Stimulated activated CD8-positive, alpha-beta memory T cell treated with anti-CD3 and anti-CD28 coated beads, Interleukin-4, amount 100 ng/mL, for 48 hours (primary cell): ENCODE measurements around the gene CTIF.

ENCODE experiments used
- DNase-seq: peaks from one replicate; pipeline ENCODE4 v3.0.0-alpha.2; 2020

The CTIF gene

DNA sequence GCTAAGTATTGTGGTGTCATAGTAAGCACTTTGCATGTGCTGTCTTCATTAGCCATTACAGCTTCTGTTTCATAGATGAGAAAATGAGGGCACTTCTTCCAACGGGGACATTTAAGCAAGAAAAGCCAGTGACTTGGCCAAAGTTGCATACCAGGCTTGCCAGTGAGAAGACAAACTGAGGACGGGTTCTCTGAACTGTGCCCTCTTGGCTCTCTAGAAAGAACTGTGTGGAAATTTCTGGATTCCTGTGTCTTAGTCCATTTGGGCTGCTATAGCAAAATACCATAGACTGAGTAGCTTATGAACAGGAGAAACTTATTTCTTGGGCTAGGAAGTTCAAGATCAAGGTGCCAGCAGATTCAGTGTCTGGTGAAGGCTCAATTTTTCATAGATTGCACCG lies 13.3 kb downstream of the CTIF start:
- no peak for DNase-seq

DNA sequence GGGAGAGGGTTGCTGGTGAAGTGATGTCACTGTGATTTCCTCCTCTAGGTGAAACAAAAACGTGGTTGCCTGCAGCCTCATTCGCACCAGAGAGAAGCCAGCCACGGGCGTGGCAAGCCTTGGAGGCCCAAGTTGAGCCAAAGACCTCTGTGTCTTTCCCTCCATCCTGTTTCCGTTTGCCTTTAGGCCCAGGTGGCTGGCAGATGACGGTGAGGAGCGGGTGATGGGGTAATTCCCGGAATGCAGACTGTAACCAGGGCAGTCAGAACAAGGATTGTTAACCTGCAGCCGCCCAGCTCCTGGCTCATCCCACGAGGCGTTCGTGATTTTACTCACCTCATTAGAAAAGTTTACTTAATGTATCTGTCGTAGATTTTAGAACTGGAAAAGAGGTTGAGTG lies 14.4 kb downstream of the CTIF start:
- DNase-seq = no peak

DNA sequence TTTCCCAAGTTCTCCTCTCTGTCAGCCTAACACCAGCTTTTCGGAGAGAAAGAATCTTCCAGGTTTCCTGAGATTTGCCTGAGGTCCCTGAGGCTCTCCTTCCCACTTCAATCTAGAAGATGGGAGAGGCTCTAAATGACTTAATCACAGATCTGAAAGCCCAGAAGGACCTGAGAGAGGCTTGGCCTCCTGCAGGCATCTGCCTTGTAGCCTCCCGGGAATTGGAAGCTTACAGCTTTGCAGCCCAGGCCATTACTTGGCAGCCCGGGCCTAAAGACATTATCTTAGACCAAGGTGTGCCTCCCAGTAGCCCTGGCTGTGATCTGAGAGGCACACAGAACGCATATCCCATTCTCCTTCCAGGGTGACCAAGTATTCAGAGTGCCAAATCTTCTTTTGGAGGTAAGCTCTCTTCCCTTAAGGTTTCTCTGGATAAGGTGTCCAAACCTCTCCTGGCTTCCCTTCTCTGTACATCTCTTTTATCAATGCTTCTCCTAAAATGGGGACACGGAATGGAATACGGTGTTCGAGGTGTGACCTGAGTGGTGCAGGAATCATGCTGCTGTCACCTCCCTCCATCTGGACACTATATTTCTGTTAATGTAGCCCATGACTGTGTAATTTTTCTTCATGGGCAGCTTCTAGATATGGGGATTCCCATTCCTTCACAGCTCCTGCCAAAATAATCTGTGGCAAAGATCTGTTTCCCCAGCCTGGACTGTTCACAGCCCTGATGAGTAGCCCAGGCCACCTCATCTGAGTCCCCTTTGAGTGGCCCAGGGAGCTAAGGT lies 16.0 kb downstream of the CTIF start:
- DNase-seq = no peak

DNA sequence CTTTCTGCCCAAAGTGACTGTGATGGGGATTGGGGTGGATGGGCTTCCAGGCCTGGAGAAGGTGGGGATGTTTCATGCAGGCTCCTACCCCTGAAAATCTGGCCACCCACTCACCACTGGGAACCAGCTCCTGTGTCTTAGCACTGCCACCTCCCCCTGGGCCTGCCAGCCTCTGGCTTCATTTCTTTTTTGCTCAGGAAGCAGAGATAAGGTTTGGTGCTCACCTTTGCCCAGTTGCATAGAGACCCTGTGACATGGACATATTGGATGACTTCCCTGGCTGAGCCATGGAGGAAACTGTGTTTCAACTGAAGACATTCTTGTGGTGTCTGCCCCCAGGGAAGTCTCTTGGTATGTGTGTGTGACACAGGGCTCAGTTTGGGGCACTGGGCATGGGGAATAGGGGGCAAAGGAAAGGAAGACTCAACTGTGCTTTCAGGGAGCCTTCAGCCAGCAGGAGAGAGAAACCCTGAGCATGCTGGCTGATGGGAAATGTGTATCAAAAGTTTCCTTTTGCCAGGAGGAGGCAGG lies 16.7 kb downstream of the CTIF start:
- DNase-seq = no peak

DNA sequence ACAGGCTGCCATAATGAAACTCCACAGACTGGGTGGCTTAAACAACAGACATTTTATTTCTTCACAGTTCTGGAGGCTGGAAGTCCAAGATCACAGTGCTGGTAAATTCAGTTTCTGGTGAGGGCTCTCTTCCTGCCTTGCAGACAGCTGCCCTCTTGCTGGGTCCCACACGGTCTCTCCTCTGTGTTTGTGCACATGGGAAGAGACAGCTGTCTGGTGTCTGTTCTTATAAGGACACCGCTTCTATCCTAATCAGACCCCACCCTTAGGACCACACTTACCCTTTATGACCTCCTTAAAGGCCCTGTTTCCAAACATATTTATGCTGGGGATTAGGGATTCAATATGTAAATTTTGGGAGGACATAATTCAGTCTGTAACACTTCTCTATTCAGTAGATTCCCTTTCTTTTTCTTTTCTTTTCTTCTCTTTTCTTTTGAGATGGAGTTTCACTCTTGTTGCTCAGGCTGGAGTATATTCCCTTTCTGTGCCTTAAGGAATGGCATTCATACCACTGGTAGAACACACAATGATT lies 18.9 kb downstream of the CTIF start:
- no peak for DNase-seq

DNA sequence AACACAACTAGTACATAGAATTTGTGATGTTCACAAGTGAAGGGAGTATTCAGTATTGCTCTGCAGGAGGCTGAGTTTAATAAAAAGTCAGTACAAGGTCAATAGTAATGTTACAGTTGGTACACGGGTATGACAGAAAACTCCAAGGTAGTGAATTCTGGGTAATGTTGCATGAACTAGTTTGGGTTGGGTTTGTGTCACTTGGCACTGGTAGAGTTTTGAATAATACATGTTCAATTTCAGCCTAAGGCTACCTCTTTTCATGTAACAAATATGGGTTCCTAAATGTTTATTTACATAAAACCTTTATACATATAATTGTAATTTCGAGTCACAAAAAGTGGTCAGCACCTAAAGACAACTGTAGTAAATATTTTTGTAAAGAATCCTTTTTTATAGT lies 19.4 kb downstream of the CTIF start:
- DNase-seq = no peak

DNA sequence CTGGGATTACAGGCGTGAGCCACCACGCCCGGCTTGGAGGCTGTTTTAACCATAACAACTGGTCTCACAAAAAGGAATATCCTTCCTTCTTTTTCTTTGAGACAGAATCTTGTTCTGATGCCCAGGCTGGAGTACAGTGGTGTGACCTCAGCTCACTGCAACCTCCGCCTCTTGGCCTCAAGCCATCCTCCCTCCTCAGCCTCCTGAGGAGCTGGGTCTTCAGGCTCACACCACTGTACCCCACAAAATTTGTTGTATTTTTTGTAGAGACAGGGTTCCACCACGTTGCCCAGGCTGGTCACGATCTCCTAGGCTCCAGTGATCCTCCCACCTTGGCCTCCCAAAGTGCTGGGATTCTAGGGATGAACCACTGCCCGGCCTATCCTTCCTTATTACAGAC lies 21.7 kb downstream of the CTIF start:
- DNase-seq = no peak

DNA sequence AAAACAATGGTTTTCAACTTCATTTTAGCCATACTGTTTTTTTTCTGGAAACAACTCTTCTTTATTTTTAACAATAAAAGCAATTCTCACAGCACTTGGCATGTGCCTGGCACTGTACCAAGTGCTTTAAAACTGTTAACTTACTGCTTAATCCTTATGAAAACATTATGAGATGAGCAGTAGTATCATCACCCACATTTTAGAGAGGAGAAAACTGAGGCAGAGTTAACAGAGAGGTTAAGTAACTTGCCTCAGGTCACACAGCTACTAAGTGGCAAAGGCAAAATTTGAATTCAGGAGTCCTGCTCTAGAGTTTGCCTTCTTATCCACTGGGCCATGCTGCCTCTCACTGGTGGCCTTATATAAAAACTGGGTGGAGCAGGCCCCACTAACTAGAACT lies 23.2 kb downstream of the CTIF start:
- DNase-seq = no peak

DNA sequence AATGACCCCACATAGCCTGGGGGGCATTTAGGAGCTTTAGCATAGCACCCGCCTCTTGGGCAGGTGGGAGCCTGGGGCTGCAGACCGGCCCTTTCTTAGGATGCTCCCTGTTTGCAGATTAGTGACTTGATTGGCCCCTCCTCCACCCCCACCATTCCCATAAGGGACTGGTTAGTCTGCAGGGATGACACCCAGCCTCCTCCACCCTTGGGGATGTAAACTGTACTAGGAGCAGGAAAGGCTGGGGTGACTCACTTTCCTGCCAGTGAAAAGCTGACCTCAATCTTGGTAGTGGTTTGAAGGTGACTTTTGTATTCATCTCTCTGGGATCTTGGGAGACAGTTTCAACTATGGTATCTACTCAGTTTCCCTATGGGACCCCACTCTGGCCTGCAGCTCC lies 24.2 kb downstream of the CTIF start:
- DNase-seq = no peak

DNA sequence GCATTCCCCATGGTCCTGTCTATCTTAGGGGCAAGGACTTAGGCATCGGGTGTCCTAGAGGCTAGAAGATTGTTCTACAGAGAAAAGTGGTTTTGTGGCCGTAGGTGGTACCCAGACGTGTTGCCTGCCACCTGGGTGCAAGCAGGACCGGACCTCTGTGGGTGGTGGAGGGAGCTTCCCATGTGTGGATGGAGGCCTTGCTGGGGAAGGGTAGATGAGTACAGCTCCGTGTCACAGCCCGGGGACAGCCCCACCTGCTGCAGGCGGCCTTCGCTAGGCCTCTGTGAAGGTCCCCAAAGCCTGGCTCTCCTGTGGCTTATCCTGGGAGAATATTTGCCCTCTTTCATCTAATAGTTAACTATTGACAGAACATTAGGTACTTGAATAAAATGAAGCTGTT lies 25.3 kb downstream of the CTIF start:
- no peak for DNase-seq

DNA sequence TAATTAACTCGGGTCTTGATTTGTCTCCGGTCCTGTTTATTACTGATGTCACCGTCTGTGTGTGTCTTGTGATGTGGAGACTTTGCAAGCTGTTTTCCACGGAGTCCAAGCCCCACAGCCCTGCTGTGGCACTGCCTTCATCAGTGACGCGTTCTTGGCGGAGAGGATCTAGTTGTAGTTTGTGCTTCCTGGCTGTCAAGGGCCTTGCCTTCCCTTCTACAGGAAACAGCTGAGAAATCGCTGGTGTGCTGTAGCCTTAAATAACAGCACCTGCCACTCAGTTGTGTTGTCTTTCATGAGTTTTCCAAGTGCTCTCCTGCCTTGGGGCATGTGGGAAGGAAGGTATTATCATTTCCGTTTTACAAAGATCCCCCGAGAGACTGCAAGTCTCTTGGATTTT lies 26.3 kb downstream of the CTIF start:
- no peak for DNase-seq

DNA sequence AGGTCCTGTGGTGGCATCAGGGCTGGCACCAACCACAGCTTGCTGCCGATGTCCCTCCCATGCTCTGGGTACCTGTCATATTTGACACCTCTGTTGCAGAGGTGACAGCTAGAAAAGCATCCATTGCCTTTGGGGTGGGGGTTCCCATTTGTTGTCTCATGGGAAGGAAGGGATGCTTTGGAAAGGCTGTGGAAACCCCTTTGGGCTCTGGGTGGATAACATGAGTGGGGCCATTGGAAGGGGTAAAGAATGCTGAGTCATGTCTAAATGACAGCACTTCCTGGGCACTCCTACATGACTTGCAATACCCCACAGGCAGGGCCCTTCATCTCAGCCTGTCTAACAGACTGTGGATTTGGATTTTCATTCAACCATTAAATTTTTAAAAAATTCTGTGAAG lies 27.8 kb downstream of the CTIF start:
- no peak for DNase-seq

DNA sequence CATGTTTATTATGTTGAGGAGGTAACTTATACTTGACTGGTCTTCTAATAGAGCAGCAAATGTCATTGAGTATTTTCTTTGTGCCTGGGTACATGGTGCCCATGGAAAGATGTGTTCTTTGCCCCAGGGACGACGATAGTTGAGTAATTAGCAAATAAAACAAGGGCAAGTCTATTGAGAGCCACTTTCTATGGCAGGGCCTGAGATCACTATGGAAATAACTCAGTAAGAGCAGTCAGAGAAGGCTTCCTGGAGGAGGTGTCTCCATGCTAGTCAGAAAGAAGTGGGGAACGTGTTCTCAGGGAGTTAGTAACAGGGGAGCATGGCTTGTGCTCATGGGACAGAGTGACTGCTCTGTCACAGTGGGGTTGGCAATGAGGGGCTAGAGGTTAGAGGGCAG lies 28.6 kb downstream of the CTIF start:
- no peak for DNase-seq

DNA sequence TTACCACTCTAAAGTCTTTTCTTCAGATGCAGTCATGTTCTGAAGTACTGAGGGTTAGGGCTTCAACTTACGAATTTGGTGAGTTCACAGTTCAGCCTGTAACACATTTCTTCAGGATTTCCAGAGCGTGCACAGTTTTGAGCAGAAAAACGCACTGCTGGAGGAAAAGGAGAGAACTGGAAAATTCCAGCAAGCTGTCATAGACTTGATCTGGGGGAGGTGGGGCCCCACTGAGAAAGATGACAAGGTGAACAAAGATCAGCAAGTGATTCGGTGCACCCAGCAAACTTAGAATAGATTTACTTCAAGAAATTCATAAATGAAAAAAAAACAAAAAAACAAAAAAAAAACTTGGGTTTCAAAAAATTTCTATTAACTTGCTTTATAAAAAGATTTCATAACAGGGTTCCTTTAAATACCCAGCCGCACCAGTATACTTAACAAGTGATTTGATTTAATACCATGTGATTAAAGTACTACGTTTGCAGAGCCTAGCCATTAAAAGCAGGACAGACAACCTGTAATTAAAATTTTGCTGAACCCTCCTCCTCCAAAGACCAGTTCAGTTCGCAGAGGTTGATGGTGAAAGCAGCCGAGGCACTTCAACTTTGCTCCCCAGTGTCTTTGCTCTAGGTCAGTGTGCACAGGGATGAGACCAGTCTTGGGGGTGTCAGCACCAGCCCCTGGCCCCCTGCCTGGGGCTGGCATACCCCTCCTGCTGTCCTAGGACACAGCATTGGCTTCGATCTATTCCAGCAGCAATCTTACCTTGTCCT lies 30.5 kb downstream of the CTIF start:
- DNase-seq = no peak

DNA sequence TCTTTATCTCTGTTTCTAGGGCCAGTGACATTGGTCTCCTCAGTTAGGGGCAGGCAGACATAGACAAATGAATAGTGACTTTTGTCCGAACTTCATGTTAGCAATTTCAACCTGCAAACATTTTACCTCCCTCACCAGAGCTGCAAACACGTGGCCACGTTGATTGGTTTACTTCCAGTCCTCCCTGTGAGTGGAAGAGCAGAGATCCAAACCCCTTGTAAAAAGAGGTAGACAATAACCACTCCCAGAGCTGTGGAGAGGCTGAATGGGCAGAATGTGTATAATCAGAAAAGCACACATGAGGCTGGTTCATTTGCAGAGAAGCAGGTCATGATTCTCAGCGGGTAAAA lies 31.1 kb downstream of the CTIF start:
- DNase-seq = no peak

DNA sequence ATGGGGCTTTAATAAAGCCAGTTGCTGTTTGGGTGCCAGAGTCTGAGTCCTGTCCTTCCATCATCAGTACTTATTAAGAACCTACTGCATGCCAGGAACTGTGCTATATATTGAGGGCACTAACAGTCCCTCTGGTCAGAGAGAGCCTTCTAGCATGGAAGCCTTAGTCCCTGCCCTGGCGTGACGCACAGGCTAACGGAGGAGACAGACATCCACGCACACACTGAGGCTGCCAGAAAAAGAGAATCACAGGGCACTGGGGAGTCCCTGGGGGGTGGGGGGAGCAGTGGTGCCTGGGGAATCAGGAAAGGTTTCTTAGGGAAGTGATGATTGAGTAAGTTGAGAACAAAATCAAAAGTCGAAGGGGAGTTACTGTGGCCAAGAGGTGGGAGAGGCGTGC lies 31.5 kb downstream of the CTIF start:
- no peak for DNase-seq

DNA sequence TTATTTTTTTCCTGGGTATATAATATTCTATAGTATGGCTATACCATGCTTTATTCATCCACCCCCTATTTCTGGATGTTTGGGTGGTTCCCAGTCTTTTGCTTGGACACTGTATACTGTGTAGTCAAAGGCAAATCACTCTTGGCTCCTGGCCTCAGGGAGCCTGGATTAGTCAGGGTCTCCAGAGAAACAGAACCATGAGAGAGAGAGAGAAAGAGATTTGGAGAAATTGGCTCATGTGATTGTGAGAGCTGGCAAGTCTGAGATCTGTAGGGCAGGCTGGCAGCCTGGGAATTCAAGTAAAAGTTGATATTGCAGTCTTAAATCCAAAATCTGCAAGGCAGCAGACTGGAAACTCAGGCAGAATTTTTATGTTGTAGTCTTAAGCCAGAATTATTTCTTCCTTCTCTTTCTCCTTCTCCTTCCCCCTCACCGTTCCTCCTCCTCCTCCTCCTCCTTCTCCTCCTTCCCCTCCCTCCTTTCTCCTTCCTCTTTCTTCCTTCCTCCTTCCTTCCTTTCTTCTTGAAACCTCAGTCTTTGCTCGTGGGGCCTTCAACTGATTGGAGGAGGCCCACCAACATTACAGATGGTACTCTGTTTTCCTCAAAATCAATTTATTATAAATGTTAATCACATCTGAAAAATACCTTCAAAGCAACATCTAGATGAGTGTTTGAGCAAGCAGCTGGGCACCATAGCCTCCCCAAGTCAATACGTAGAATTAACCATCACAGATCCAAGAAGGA lies 33.0 kb downstream of the CTIF start:
- DNase-seq = no peak

DNA sequence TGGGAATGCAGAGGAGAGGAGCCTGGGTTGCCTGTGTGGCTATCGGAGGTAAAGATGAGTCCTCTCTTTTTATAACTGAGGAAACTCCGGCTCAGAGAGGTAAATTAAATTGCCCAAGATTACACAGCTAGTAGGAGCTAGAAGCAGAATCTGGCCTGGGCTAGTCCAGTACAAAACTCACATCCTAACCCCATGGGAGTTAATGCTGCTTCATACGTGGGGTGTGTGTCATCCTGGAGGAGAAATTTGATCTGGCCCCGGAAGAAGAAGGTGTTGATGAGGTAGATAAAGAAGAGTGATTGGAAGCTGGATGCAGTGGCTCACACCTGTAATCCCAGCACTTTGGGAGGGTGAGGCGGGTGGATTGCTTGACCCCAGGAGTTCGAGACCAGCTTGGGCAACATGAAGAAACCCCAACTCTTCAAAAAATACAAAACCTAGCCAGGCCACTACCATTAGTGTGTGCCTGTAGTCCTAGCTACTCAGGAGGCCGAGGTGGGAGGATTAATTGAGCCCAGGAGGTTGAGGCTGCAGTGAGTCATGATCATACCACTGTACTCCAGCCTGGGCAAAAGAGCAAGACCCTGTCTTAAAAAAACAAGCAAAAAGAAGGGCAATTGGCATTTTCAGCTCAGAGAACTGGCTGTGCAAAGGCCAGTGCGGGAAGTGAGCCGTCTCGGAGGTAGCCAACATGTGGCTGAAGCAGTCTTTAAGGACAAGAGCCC lies 33.7 kb downstream of the CTIF start:
- DNase-seq = no peak

DNA sequence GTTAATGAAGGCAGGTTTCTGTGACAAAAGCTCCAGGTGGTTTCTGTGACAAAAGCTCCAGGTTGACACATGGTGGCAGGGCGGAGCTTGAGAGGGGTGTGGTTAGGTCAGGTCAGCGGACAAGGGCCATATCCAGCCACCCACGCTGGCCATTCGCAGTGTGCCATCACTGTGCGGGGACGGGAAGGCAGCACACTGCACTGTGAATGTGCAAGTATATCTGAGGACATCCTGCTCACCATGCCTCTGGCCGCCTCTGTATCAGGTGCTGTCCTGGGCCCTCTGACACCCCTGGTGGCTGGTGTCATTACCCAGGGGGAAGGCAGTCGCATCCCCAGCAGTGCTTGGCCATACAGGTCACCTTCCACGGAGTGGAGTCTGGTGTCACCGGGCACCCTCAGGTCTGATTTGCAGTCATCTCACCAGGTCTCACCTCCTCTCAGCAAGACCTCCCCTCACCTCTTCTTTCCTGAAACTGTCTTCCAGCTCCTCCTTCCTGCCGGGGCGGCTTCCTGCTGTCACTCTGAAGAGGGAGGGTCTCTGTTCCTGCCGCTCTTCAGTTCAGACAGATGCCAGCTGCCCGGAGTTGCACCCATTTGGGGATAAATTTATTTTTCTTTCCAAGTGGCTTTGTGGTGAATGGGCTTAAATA lies 34.9 kb downstream of the CTIF start:
- DNase-seq = no peak

DNA sequence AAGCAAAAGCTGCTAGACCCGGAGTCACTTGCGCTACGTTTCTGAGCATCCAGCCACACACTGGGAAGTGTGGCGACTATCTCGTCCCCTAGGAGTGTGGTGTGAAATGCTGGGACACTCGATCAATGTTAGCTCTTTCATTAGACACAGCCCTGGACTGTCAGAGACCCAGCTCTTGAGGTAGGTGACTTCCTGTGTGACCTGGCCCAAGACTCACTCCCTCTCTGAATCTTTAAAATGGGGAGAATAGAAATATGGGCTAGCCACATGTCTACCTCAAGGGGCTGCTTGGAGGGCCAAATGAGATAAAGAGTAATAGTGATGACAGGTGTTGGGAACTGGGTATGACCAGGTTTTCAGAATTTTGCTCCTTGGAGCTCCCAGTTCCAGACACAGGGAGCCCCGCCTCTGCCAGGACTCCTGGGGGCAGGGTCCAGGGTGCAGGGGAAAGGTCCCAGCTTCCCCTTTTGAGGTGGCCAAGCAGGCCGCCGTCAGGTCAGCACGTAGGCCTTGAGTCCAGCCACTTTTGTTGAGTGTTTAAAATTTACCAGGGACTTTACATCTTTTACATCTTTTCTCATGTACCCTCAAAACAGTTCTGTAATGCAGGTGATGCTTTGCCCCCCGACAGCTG lies 36.0 kb downstream of the CTIF start:
- no peak for DNase-seq

DNA sequence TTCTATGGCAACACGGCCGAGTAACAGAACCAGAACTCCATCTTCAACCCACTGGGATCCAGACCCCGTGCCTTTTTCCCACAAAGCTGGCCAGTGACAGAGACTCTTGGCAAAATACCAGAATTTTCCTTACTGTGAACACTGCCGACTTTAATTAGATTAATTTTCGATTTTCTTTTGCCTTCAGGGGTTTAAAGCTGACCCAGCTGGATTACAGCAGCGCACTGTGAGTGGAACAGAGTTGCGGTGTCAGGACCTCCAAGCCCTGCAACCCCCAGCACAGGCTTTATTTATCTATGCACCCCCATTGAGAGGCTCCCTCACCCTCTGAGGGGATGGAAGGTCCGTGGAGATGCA lies 36.4 kb downstream of the CTIF start:
- no peak for DNase-seq
